Erythroblast (primary cell): ENCODE results near the gene TOP2A.

Experiments
- GATA1 ChIP-seq: IDR thresholded peaks from 2 replicates; pipeline ENCODE4 v1.6.1; 2011; ENCODE audit warnings: low read depth, mild to moderate bottlenecking, control low read depth, low read length, moderate library complexity
- POLR2A ChIP-seq: IDR thresholded peaks from 2 replicates; pipeline ENCODE4 v1.6.1; 2011; ENCODE audit warnings: mild to moderate bottlenecking, low read length

- TF ChIP-seq POLR2A (no peak), GATA1 (no peak)
Measured at GRCh38 chr17:40418428-40418706, 671 bp upstream of the TOP2A start.
